IPS-11a (cell line): Measurements from ENCODE around the gene ADAMTS12.

ENCODE experiments used
- H3K4me3 ChIP-seq: one replicate; pipeline ENCODE4 v1.5.1; 2013; ENCODE audit warnings: low read depth, low read length, control low read depth

The ADAMTS12 gene

DNA sequence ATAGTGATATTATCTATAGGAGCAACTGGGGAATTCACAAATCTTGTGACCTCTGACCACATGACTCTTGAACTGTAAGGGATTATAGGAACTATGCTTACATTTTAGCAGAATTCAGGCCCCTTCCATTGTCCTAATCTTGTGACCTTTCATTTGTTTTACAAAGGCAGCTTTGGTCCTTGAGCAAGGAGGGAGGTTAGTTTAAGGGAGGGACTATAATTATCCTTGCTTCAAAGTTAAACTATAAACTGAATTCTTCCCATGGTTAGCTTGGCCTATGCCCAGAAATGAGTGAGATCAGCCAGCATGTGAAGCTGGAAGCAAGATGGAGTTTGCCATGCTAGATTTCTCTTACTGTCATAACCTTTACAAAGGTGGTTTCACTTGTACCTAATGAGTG, 399.8 kb downstream of the ADAMTS12 start:
- H3K4me3 ChIP-seq: no peak overlapping the region

DNA sequence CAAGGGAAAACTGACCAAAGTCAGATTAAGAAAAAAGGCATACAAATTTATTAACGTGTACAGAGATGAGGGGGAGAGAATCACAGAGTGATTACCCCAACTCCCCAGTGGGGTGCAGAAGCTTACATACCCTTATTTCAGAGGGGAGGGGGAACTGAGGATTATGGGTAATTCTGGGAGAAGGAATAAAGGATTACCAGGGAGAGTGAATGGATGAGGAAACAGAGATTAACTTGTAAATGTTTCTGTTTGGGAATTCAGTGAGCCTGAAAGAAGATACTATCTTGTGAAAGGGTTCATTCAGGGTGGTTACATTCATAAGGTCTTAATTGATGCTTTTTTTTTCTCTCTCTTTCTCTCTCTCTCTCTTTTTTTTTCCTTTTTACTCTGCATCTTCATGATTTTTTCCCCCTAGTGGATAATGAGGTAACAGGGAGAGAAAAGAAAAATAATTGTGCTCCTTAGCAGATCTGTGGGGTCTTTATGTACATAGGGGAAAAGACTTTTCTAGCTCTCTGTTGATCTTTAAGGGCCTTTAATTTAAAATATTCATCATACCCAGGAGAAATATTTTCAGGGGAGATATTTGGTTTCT, 401.6 kb downstream of the ADAMTS12 start:
- no peak overlapping the region for H3K4me3 ChIP-seq

DNA sequence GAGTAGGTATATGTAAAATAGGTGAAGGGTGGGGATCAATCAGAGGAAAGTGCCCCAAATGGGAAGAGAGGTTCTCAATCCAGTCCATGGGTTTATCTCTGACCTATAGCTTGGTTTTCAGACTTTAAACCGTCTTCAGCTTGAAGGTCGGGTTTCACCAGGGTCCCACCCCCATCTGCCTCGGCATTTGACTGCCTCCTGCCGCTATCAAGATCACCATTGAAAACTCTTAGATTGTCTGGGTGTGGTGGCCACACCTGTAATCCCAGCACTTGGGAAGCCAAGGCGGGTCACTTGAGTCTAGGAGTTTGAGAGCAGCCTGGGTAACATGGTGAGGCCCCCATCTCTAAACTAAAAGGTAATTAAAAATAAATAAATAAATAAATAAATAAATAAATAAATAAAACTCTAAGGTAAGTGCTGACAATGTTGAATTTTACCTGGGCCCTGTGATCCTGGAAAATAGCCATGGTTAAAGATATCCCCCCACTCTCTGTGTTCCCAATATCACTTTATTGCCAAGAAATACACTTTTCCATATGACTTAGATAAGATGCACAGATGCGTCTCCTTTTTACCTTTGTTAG, 402.2 kb downstream of the ADAMTS12 start:
- no peak overlapping the region for H3K4me3 ChIP-seq

DNA sequence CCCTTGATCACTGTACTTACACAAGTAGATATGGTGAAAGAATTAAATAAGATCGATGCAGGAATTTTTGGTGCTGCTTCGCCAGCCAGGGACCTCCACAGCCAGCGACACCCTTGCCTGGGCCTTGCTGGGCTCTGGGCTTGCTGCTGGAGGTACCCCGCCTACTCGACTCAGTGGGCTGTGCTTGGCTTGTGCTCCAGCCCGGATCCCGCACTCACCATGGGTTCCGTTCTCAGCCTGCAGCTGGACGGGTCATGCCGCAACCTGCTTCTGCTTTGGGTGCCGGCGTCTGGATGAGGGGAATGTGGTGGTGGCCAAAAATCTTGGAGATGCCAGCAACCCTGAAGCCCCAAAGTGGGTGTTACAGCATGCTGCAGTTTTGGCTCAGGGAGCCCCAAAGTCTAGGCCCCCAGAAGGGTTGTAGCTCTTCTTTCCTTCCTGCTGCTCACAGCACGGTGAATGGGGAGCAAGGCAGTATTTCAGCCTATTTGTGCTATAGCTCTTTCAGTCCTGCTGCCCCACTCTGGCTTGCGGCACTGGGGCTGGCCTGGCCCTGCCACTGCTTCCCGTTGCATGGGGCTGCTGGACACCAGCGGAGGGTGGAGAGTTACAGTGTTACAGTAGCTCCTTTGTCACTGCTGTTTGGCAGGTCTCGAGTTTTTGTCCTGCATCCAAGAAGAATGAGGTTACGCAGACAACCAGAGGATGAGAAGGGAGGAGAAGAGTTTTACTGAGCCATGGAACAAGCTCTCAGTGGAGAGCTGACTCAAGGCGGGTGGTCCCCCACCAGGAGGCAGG, 403.0 kb downstream of the ADAMTS12 start:
- H3K4me3 ChIP-seq: no peak overlapping the region

DNA sequence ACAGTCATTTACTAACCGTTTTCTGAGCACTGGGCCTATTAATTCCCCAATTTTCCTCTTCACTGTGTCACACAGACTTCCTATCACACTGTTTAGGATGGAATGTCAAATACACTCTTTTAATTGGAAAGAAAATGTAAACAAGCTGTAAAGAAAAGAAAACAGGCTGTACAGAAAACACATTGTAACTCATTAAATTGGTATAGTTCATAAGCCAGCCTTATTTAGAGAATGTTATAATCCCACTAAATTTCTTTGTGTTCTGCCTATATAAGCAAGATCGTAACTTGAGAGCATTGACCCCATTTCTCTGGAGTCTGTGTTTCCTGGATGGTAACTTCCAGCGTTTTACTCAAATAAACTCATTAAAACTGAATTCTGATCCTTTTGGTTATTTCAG, 404.6 kb downstream of the ADAMTS12 start:
- H3K4me3 ChIP-seq: no peak overlapping the region

DNA sequence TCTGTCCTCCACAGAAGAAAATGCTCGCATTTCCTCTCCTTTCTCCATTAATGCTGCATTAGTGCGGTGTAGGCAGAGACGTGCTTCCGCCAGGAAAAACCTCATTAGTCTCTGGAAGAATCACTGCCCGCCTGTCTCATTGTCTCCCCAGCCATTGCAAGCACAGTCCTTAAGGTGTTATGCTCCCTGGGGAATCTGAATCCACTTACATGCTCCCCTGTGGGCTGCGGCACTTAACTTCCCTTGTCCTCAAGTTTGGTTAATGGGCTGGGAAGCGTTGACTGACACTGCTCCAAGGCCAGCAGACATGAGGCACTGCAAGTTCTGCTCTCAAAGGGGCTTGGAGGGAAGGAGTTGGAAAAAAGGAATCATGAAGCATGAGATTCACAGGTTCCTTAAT, 409.5 kb downstream of the ADAMTS12 start:
- H3K4me3 ChIP-seq: no peak overlapping the region

DNA sequence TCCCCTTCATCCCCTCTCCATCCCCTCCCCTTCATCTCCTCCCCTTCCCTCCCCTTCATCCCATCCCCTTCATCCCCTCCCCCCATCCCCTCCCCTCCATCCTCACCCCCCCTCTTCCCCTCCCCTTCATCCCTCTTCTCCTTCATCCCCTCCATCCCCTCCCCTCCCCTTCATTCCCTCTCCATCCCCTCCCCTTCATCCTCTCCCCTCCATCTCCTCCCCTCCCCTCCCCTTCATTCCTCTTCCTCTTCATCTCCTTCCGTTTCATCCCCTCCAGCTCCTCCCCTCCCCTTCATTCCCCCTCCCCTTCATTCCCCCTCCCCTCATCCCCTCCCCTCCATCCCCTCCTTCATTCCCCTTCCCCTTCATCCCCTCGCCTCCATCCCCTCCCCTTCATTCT, 410.9 kb downstream of the ADAMTS12 start:
- H3K4me3 ChIP-seq: no peak overlapping the region

DNA sequence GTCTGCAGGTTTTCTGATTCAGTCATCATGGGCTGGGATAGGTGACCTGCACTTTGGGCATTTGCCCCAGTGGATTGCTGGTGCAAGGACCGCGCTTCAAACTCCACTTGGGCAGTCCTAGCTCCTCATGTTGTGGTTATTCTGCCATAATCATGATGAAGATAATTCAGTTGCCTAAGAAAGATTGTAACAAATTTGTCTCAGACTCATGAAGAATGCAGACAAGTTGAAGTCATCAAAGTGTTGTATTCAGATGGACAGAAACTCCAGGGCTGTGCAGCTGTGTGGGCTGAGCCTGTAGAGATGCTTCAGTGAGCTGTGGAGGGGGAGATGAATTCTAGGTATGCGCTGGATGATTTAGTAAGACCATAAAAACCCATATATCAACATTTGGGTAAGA, 412.5 kb downstream of the ADAMTS12 start:
- no peak overlapping the region for H3K4me3 ChIP-seq

DNA sequence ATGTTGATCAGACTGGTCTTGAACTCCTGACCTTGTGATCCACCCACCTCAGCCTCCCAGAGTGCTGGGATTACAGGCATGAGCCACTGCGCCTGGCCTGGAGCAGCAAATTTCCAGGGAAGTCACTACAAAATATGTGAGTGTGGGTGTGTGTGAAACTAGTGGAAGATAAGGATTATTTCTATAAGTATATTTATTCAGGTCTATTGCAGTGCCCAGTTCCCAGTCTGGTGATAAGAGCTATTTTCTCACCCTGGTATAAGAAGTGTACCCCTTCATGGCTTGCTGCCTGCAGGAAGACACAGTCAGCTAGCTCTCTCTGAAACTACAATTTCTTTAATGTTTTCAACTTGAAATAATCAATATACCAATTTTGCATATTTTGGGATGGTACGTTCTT, 414.0 kb downstream of the ADAMTS12 start:
- no peak overlapping the region for H3K4me3 ChIP-seq

DNA sequence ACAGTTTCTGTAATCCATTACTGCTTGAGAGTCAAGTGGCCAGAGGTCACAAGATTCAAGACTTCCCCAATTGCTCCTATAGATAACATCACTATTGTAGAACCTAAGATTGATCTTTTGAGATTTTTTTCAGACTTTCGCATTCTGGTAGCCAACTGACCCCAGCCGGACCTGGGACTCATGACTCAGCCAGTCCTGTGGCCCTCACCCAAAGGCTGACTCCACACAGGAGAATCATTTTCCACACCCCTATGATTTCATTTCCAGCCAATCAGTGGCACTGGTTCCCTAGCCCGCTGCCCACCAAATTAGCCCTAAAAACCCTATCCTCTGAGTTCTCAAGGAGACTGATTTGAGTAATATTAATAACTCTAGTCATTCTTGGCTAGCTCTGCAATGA, 414.8 kb downstream of the ADAMTS12 start:
- H3K4me3 ChIP-seq: no peak overlapping the region

DNA sequence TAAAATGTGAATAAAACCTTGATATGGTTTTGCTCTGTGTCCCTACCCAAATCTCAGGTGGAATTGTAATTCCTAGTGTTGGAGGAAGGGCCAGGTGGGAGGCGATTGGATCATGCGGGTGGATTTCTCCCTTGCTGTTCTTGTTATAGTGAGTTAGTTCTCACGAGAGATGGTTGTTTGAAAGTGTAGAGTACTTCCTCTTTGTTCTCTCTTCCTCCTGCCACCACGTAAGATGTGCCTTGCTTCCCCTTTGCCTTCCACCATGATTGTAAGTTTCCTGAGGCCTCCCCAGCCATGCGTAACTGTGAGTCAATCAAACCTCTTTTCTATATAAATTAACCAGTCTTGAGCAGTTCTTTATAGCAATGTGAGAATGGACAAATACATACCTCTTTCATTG, 416.1 kb downstream of the ADAMTS12 start:
- no peak overlapping the region for H3K4me3 ChIP-seq

DNA sequence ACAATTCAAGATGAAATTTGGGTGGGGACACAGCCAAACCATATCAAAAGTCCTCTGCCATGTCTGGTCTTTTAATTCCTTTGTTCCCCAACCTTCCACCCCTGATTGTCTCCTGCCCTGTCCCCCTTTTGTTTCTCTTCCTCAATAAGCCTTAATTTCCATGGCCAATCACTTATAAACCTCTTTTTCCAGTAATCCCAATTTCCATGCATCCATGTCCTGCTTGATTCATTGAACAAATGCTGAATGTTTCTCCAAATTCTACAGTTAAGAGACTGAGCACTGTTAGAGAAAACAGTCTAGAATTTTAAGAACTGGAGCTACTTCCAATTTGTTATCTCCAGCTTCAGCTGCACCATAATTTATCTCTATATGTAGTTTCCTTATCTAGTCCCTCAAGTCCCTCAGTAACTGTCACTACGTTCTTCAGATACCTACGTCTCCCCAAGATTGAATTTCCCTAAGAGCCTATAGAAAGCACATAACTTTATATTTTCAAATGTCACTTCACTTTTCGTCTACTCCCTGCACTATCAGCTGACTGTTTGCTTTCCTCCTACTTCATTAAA, 416.8 kb downstream of the ADAMTS12 start:
- no peak overlapping the region for H3K4me3 ChIP-seq

DNA sequence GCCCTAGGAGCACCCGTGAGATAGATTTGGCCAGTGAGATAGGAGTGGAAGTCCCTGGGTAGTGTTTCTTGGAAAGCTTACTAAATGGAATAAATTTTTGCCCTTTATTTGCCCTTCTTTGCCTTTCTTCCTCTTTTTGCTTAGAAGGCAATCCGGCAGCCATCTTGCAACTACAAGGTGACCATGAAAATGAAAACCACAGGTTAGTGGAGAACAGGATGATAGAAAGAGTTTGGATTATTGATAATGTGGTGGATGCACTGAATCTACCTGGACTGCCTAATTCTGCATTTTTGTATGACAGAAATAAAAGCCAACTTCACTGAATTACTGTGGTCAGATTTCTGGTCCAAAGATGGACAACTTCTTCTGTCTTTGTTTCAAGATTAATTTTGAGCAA, 417.8 kb downstream of the ADAMTS12 start:
- no peak overlapping the region for H3K4me3 ChIP-seq
